ENCODE results near the gene SOS1.
"Not testable (repeated sequence)": the region's sequence is repeated elsewhere in the genome, so short reads cannot be mapped to it uniquely, and the experiment has no call there.

Gene SOS1

DNA sequence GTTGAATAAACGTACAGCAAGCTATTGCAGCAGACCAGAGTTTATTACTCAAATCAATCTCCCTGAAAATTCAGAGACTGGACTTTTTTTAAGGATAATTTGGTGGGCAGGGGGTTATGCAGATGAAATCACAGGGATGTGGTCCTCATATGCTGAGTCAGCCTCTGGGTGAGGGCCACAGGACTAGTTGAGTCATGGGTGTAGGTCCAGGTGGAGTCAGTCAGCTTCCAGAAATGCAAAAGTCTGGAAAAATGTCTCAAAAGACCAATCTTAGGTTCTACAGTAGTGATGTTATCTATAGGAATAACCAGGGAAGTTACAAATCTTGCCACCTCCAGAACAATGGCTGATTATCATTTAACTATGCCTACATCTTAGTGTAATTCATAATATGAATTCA, 180.1 kb downstream of the SOS1 start:
- Histone ChIP-seq H3K36me3 (replicated peaks; ENCODE audit: low read depth, low read length) (no peaks in the 10 kb centered on the region), H3K79me2 (ENCODE audit: low read length) (no peaks in the 10 kb centered on the region), H3K4me3 (ENCODE audit: low read length) (no peak overlapping the region), H4K20me1 (ENCODE audit: insufficient read depth, low read length) (no peaks in the 10 kb centered on the region), H3K27ac (ENCODE audit: low read length) (no peak overlapping the region), H3K4me1 (ENCODE audit: low read length) (no peaks in the 10 kb centered on the region), H2AFZ (ENCODE audit: low read depth, low read length) (no peak overlapping the region), H3K4me2 (ENCODE audit: low read length) (no peak overlapping the region), H3K9ac (ENCODE audit: low read length) (no peak overlapping the region), H3K9me3 (ENCODE audit: insufficient read depth, low read length) (no peaks in the 10 kb centered on the region), H3K27me3 (ENCODE audit: low read depth, low read length) (peaks cover 7% of the 10 kb centered on the region)
- TF ChIP-seq EZH2phosphoT487 (IDR thresholded peaks at IDR 0.05; ENCODE audit: low read depth) (no peak), CTCF (IDR thresholded peaks at IDR 0.05; ENCODE audit: low read depth, low read length) (no peak)

DNA sequence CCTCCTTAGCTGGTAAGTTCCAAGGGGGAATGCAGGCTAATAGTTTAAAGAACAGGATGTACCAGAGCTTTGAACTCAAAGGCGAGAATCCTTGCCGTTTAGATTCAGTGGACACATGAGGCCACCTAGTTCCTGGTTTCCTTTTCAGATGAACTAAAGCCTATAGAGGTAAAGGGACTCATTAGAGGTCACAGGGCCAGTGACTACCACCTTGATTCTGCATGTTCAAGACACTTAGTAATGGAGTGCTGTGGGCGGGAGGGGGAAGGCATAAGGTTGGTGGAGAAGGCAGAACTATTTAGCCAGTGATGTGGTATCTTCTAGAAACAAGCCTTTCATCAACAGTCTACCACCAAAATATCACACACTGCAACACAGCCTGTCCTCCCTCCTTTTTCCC, 183.3 kb downstream of the SOS1 start:
- Histone ChIP-seq H3K27ac (ENCODE audit: low read length) (no peak overlapping the region), H3K4me1 (ENCODE audit: low read length) (peaks cover 8% of the 10 kb centered on the region), H3K9ac (ENCODE audit: low read length) (no peak overlapping the region), H3K36me3 (replicated peaks; ENCODE audit: low read depth, low read length) (no peaks in the 10 kb centered on the region), H3K9me3 (ENCODE audit: insufficient read depth, low read length) (no peaks in the 10 kb centered on the region), H3K4me3 (ENCODE audit: low read length) (no peak overlapping the region), H2AFZ (ENCODE audit: low read depth, low read length) (no peak overlapping the region), H4K20me1 (ENCODE audit: insufficient read depth, low read length) (no peaks in the 10 kb centered on the region), H3K79me2 (ENCODE audit: low read length) (no peaks in the 10 kb centered on the region), H3K4me2 (ENCODE audit: low read length) (no peak overlapping the region), H3K27me3 (ENCODE audit: low read depth, low read length) (peaks cover 12% of the 10 kb centered on the region)
- no peak for TF ChIP-seq EZH2phosphoT487 (IDR thresholded peaks at IDR 0.05; ENCODE audit: low read depth)
- no peak for TF ChIP-seq CTCF (IDR thresholded peaks at IDR 0.05; ENCODE audit: low read depth, low read length)

- not testable (repeated sequence) for H3K9me3 ChIP-seq (ENCODE audit: insufficient read depth, low read length); H3K9ac ChIP-seq (ENCODE audit: low read length); H3K27ac ChIP-seq (ENCODE audit: low read length); H3K4me3 ChIP-seq (ENCODE audit: low read length); H3K36me3 ChIP-seq (replicated peaks; ENCODE audit: low read depth, low read length); H4K20me1 ChIP-seq (ENCODE audit: insufficient read depth, low read length); H3K4me2 ChIP-seq (ENCODE audit: low read length); H2AFZ ChIP-seq (ENCODE audit: low read depth, low read length); H3K4me1 ChIP-seq (ENCODE audit: low read length); H3K79me2 ChIP-seq (ENCODE audit: low read length)
- H3K27me3 ChIP-seq (ENCODE audit: low read depth, low read length): peaks cover 12% of the 10 kb centered on the region
Observed at GRCh38 chr2:38936516-38936915, 184.3 kb downstream of the SOS1 start.

GRCh38 chr2:38935568-38936172, 185.2 kb downstream of the SOS1 start:
- H3K27ac ChIP-seq (ENCODE audit: low read length): no peak overlapping the region
- no peak overlapping the region for H3K4me2 ChIP-seq (ENCODE audit: low read length)
- H2AFZ ChIP-seq (ENCODE audit: low read depth, low read length): no peak overlapping the region
- no peaks in the 10 kb centered on the region for H4K20me1 ChIP-seq (ENCODE audit: insufficient read depth, low read length)
- H3K9me3 ChIP-seq (ENCODE audit: insufficient read depth, low read length): no peaks in the 10 kb centered on the region
- H3K36me3 ChIP-seq (replicated peaks; ENCODE audit: low read depth, low read length): no peaks in the 10 kb centered on the region
- TF ChIP-seq EZH2phosphoT487 (IDR thresholded peaks at IDR 0.05; ENCODE audit: low read depth) (no peak), CTCF (IDR thresholded peaks at IDR 0.05; ENCODE audit: low read depth, low read length) (no peak)
- H3K9ac ChIP-seq (ENCODE audit: low read length): no peak overlapping the region
- H3K4me3 ChIP-seq (ENCODE audit: low read length): no peak overlapping the region
- H3K4me1 ChIP-seq (ENCODE audit: low read length): peaks cover 8% of the 10 kb centered on the region
- H3K79me2 ChIP-seq (ENCODE audit: low read length): no peaks in the 10 kb centered on the region
- peaks cover 12% of the 10 kb centered on the region for H3K27me3 ChIP-seq (ENCODE audit: low read depth, low read length)

All from OCI-LY3 (cell line).